HTERT RPE-1 (cell line): ENCODE measurements around the gene TMEM30A.

ENCODE experiments used
- in situ Hi-C: fragments of 300-500 bp; cut with MboI; formaldehyde crosslinking; loops from 4 replicates; pipeline ENCODE4 v1.14.3; 2020; ENCODE audit warnings: low sequenced_read_pairs

Gene TMEM30A

GRCh38 chr6:75266716-75267291 lies 17.8 kb downstream of the TMEM30A start:
- in situ Hi-C loops = no loop called here

GRCh38 chr6:75263401-75263750 lies 21.2 kb downstream of the TMEM30A start:
- in situ Hi-C loops = no loop called here

- in situ Hi-C loops = no loop called here
These were observed 21.7 kb downstream of the TMEM30A start for GRCh38 chr6:75262716-75263400.

- in situ Hi-C loops = no loop called here
These were observed 23.3 kb downstream of the TMEM30A start for GRCh38 chr6:75261299-75261698.

GRCh38 chr6:75257343-75258087 lies 27.1 kb downstream of the TMEM30A start:
- in situ Hi-C loops = no loop called here

GRCh38 chr6:75250552-75250951 lies 34.0 kb downstream of the TMEM30A start:
- in situ Hi-C loops = no loop called here

- in situ Hi-C loops = no loop called here
These were observed 34.8 kb downstream of the TMEM30A start for GRCh38 chr6:75249837-75250236.

GRCh38 chr6:75246386-75246785 lies 38.2 kb downstream of the TMEM30A start:
- in situ Hi-C loops = no loop called here

GRCh38 chr6:75244063-75244584 lies 40.5 kb downstream of the TMEM30A start:
- in situ Hi-C loops = no loop called here

- in situ Hi-C loops = no loop called here
These were observed 41.1 kb downstream of the TMEM30A start, which contains the start of gene COX7A2 for GRCh38 chr6:75243333-75244062. Gene COX7A2 (minus strand): TSS chr6:75243801. CDS start chr6:75243734, 67 bp downstream.

- in situ Hi-C loops = no loop called here
These were observed 48.0 kb downstream of the TMEM30A start for GRCh38 chr6:75236630-75237029.

GRCh38 chr6:75235271-75235670 lies 49.3 kb downstream of the TMEM30A start:
- in situ Hi-C loops = no loop called here

GRCh38 chr6:75234126-75234865 lies 50.3 kb downstream of the TMEM30A start:
- in situ Hi-C loops = no loop called here

- in situ Hi-C loops = no loop called here
These were observed 51.4 kb downstream of the TMEM30A start for GRCh38 chr6:75233092-75233615.

GRCh38 chr6:75230484-75231325 lies 53.9 kb downstream of the TMEM30A start:
- in situ Hi-C loops = no loop called here

GRCh38 chr6:75224303-75224926 lies 60.2 kb downstream of the TMEM30A start:
- in situ Hi-C loops = no loop called here

GRCh38 chr6:75223428-75223827 lies 61.2 kb downstream of the TMEM30A start:
- in situ Hi-C loops = no loop called here

- in situ Hi-C loops = no loop called here
These were observed 62.3 kb downstream of the TMEM30A start for GRCh38 chr6:75222261-75222660.

GRCh38 chr6:75221116-75221515 lies 63.5 kb downstream of the TMEM30A start:
- in situ Hi-C loops = no loop called here
